NCI-H1417 (cell line): ENCODE results near the gene DYRK1A.

Experiments used
- DNase-seq, 3 experiments: peaks; one replicate each; lab custom pipeline; 2025; lab: John Stamatoyannopoulos, UW

DYRK1A gene

GRCh38 chr21:37416914-37417313 lies 50.3 kb downstream of the DYRK1A start:
- peak in 1 of 3 experiments; percentile 18 for DNase-seq

GRCh38 chr21:37419228-37419906 lies 52.8 kb downstream of the DYRK1A start:
- DNase-seq: no peak

GRCh38 chr21:37421306-37421705 lies 54.7 kb downstream of the DYRK1A start:
- DNase-seq: no peak

- no peak for DNase-seq
Measured at GRCh38 chr21:37422382-37422781, 55.8 kb downstream of the DYRK1A start.

- DNase-seq: no peak
Measured at GRCh38 chr21:37423103-37423502, 56.5 kb downstream of the DYRK1A start.

- DNase-seq: no peak
Measured at GRCh38 chr21:37424396-37424795, 57.8 kb downstream of the DYRK1A start.

- no peak for DNase-seq
Measured at GRCh38 chr21:37425001-37425400, 58.4 kb downstream of the DYRK1A start.

- DNase-seq: no peak
Measured at GRCh38 chr21:37425684-37426083, 59.1 kb downstream of the DYRK1A start.

- DNase-seq: no peak
Measured at GRCh38 chr21:37427221-37427620, 60.6 kb downstream of the DYRK1A start.

GRCh38 chr21:37429356-37429755 lies 62.8 kb downstream of the DYRK1A start:
- no peak for DNase-seq

GRCh38 chr21:37430184-37430821 lies 63.7 kb downstream of the DYRK1A start:
- no peak for DNase-seq

- no peak for DNase-seq
Measured at GRCh38 chr21:37431243-37431642, 64.7 kb downstream of the DYRK1A start.

- no peak for DNase-seq
Measured at GRCh38 chr21:37432710-37433455, 66.3 kb downstream of the DYRK1A start.

- no peak for DNase-seq
Measured at GRCh38 chr21:37433456-37433840, 66.9 kb downstream of the DYRK1A start.

GRCh38 chr21:37435120-37435519 lies 68.5 kb downstream of the DYRK1A start:
- peak; percentile 22 to 82 (median 46) for DNase-seq

GRCh38 chr21:37435711-37436110 lies 69.1 kb downstream of the DYRK1A start:
- no peak for DNase-seq

- DNase-seq: no peak
Measured at GRCh38 chr21:37436174-37436573, 69.6 kb downstream of the DYRK1A start.

GRCh38 chr21:37437376-37438080 lies 71.0 kb downstream of the DYRK1A start:
- no peak for DNase-seq

- DNase-seq: no peak
Measured at GRCh38 chr21:37443683-37444082, 77.1 kb downstream of the DYRK1A start.

GRCh38 chr21:37445228-37445627 lies 78.7 kb downstream of the DYRK1A start:
- no peak for DNase-seq

- DNase-seq: no peak
Measured at GRCh38 chr21:37446552-37446951, 80.0 kb downstream of the DYRK1A start.

GRCh38 chr21:37447288-37447936 lies 80.8 kb downstream of the DYRK1A start:
- no peak for DNase-seq
